RWPE2 (cell line): ENCODE data around the gene TRIM3.

Experiments used
- ATAC-seq: fragments of 200-7000 bp; cut with Tn5 transposase; 3 replicates; pipeline ENCODE4 v1.9.1; 2021; ENCODE audit warnings: low read depth
- DNase-seq: peaks from one replicate; pipeline ENCODE4 v3.0.0-alpha.2; 2020; ENCODE audit warnings: low spot score
- H3K27ac ChIP-seq: fragments of 450-650 bp; 2 replicates; pipeline ENCODE4 v1.5.1; 2017; ENCODE audit warnings: mild to moderate bottlenecking; ENCODE audit not compliant: poor library complexity, severe bottlenecking
- H3K27me3 ChIP-seq: fragments of 250-450 bp; sonication (Bioruptor Pico); 2 replicates; pipeline ENCODE4 v1.5.1; 2021; ENCODE audit warnings: mild to moderate bottlenecking, moderate library complexity; ENCODE audit not compliant: insufficient read depth, poor library complexity, severe bottlenecking
- H3K36me3 ChIP-seq: fragments of 250-450 bp; sonication (Bioruptor Pico); 2 replicates; pipeline ENCODE4 v1.5.1; 2020; ENCODE audit warnings: low read depth, mild to moderate bottlenecking, moderate library complexity
- H3K4me1 ChIP-seq: fragments of 250-450 bp; sonication (Bioruptor Pico); 2 replicates; pipeline ENCODE4 v1.5.1; 2021; ENCODE audit warnings: mild to moderate bottlenecking, moderate library complexity; ENCODE audit not compliant: insufficient read depth, poor library complexity, severe bottlenecking
- H3K4me3 ChIP-seq: fragments of 250-450 bp; sonication (Bioruptor Pico); 2 replicates; pipeline ENCODE4 v1.5.1; 2021; ENCODE audit warnings: mild to moderate bottlenecking, moderate library complexity; ENCODE audit not compliant: severe bottlenecking
- H3K9me3 ChIP-seq: fragments of 250-450 bp; sonication (Bioruptor Pico); 2 replicates; pipeline ENCODE4 v1.5.1; 2021; ENCODE audit warnings: mild to moderate bottlenecking, moderate library complexity; ENCODE audit not compliant: severe bottlenecking
- CTCF ChIP-seq: fragments of 450-650 bp; IDR thresholded peaks from one replicate; pipeline ENCODE4 v1.5.1; 2017; ENCODE audit warnings: mild to moderate bottlenecking, moderate library complexity; ENCODE audit not compliant: poor library complexity, severe bottlenecking

Gene TRIM3

GRCh38 chr11:6405052-6405667, 68.6 kb downstream of the TRIM3 start:
- Histone ChIP-seq H3K27ac (no peak overlapping the region), H3K9me3 (no peaks in the 10 kb centered on the region), H3K4me1 (no peaks in the 10 kb centered on the region), H3K36me3 (no peaks in the 10 kb centered on the region), H3K27me3 (no peaks in the 10 kb centered on the region), H3K4me3 (no peak overlapping the region)
- no peak for DNase-seq
- ATAC-seq, result no peak
- no peak for TF ChIP-seq CTCF

GRCh38 chr11:6404342-6405051, 69.2 kb downstream of the TRIM3 start:
- Histone ChIP-seq H3K9me3 (no peaks in the 10 kb centered on the region), H3K4me3 (no peak overlapping the region), H3K27me3 (no peaks in the 10 kb centered on the region), H3K36me3 (no peaks in the 10 kb centered on the region), H3K27ac (no peak overlapping the region), H3K4me1 (no peaks in the 10 kb centered on the region)
- DNase-seq (no peak), ATAC-seq (peak; percentile 49; the same call in 1 of the 3 replicates)
- TF ChIP-seq CTCF, result no peak

- H3K27me3 ChIP-seq, result no peaks in the 10 kb centered on the region
- no peaks in the 10 kb centered on the region for H3K36me3 ChIP-seq
- no peak for DNase-seq
- no peak overlapping the region for H3K27ac ChIP-seq
- no peaks in the 10 kb centered on the region for H3K9me3 ChIP-seq
- H3K4me3 ChIP-seq, result no peak overlapping the region
- no peak for ATAC-seq
- H3K4me1 ChIP-seq, result no peaks in the 10 kb centered on the region
- TF ChIP-seq CTCF, result no peak
These were observed 70.2 kb downstream of the TRIM3 start for GRCh38 chr11:6403539-6403938.

- no peak for DNase-seq
- Histone ChIP-seq H3K4me3 (no peak overlapping the region), H3K36me3 (no peaks in the 10 kb centered on the region), H3K27ac (no peak overlapping the region), H3K4me1 (no peaks in the 10 kb centered on the region), H3K27me3 (no peaks in the 10 kb centered on the region), H3K9me3 (no peaks in the 10 kb centered on the region)
- TF ChIP-seq CTCF, result no peak
- peak; percentile 20; the same call in 1 of the 3 replicates for ATAC-seq
These were observed 71.2 kb downstream of the TRIM3 start for GRCh38 chr11:6402561-6402981.

- Histone ChIP-seq H3K27ac (no peak overlapping the region), H3K9me3 (no peaks in the 10 kb centered on the region), H3K4me1 (no peaks in the 10 kb centered on the region), H3K36me3 (no peaks in the 10 kb centered on the region), H3K4me3 (no peak overlapping the region), H3K27me3 (no peaks in the 10 kb centered on the region)
- no peak for TF ChIP-seq CTCF
- ATAC-seq (no peak), DNase-seq (no peak)
These were observed 71.7 kb downstream of the TRIM3 start for GRCh38 chr11:6402061-6402470.
